Measurements from ENCODE around the gene ATXN7L2. TPM values are rescaled to one million over a fixed set of nuclear protein-coding genes. Genes with fewer than 3 reads are reported as not detected.
"Not testable (repeated sequence)": the region's sequence is repeated elsewhere in the genome, so short reads cannot be mapped to it uniquely, and the experiment has no call there.

ATXN7L2 gene
- total RNA-seq, 1 donor from 2014 or later: 4.9 TPM

DNA sequence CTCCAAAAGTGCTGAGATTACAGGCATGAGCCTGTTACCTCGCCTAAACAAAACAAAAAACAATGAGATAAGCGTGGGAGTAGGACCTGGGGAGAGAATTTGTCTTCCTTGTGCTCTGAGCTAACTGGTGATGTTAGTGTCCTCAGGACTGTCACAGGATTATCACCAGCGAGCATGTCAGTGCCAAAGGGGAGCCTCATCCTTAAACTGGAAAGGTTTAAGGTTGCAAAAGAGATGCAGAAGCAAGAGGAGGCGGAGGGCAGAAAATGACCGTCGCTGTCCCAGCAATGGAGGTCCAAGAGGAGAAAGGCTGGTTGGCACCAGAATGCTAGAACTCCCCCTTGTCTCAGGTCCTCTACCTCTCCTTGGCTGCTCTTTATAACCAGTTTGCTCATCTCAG is 13.5 kb upstream of the ATXN7L2 start:
- no peak for TF ChIP-seq CTCF (IDR thresholded peaks at IDR 0.05)
- TF ChIP-seq POLR2A (IDR thresholded peaks at IDR 0.05): no peak
- TF ChIP-seq POLR2AphosphoS5 (IDR thresholded peaks at IDR 0.05; ENCODE audit: insufficient read depth in 1 of 2, low read depth in 1 of 2): no peak

DNA sequence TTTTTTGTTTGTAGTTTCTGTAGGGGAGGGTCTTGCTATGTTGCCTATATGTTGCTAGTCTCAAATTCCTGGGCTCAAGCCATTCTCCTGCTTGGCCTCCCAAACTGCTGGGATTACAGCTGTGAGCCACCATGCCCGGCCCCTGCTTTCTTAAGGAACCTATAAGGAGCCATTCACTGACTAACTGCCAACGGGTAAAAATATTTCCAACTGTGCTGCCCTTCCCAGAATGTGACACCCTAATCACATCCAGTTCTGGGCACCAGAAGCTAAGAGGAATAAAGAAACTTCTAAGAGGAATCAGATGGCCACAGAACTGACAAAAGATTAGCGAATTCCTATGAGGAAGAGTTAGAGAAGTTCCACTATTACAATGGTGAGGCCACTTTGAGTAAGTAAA is 10.9 kb upstream of the ATXN7L2 start:
- Histone ChIP-seq H3K27ac (no peak overlapping the region), H3K27me3 (no peaks in the 10 kb centered on the region), H3K36me3 (no peaks in the 10 kb centered on the region), H3K4me3 (no peak overlapping the region), H3K9me3 (no peaks in the 10 kb centered on the region), H3K4me1 (no peaks in the 10 kb centered on the region)
- TF ChIP-seq CTCF (IDR thresholded peaks at IDR 0.05) (no peak), POLR2AphosphoS5 (IDR thresholded peaks at IDR 0.05; ENCODE audit: insufficient read depth in 1 of 2, low read depth in 1 of 2) (no peak), POLR2A (IDR thresholded peaks at IDR 0.05) (no peak)
- peak; percentile 37 to 69 for DNase-seq (ENCODE audit: extremely low spot score in 2 of 2)
- intact Hi-C loops (cut with DNase I): no loop called here

More for the DNA sequence above, 13.5 kb upstream of the ATXN7L2 start:
- peak; percentile 58 to 65 for DNase-seq (ENCODE audit: extremely low spot score in 2 of 2)
- H3K9me3 ChIP-seq: no peaks in the 10 kb centered on the region
- peaks cover 23% of the 10 kb centered on the region for H3K4me1 ChIP-seq
- H3K4me3 ChIP-seq: no peak overlapping the region
- no peaks in the 10 kb centered on the region for H3K27me3 ChIP-seq
- intact Hi-C loops (cut with DNase I): no loop called here
- H3K36me3 ChIP-seq: no peaks in the 10 kb centered on the region
- H3K27ac ChIP-seq: no peak overlapping the region

DNA sequence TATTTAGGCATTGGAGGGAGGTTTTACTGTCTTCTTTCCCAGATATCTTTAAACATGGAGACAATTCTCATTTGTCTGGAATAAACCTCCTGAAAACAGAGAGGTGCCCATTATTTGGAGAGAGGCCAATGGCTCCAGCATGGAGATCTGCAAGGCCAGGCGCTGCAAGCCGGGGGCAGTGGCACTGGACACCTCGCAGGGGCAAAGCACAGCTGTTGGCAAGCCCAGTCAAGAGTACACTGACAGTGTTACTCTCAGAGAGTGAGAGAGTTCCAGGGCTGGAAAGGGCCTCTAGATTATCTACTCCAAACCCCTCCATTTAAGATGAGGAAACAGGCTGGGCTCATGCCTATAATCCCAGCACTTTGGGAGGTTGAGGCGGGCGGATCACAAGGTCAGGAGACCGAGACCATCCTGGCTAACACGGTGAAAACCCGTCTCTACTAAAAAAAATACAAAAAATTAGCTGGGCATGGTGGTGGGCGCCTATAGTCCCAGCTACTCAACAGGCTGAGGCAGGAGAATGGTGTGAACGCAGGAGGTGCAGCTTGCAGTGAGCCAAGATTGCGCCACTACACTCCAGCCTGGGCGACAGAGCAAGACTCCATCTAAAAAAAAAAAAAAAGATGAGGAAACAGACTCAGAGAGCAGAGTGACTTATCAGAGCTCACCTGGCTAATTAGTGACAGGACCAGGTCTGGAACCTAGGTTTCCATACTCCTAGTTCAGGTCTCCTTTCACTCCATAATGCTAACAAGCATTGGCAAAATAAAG is 10.2 kb upstream of the ATXN7L2 start:
- H3K4me3 ChIP-seq; H3K9me3 ChIP-seq; intact Hi-C loops (cut with DNase I); H3K4me1 ChIP-seq; H3K27me3 ChIP-seq; H3K36me3 ChIP-seq; H3K27ac ChIP-seq: not testable (repeated sequence)
- peak; percentile 20 to 49 for DNase-seq (ENCODE audit: extremely low spot score in 2 of 2)

DNA sequence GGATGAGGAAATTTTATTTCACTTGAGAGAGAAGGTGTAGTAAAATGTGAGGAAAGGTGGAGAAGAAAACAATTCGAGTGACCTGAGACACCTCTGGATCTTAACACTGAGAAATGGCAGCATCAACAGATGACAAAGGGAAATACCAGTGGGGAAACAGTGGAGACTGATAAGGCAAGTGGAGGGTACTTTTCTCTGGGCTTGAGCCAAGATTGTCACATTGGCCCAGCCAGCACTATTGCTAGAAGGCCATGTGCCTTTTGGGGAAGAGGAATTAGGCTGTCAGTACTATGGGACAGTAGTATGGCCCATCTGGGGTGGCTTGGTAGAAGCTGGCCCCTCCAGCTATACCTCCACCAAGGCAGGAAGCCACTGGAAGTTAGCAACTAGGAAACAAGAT is 9.0 kb upstream of the ATXN7L2 start:
- peak; percentile 18 to 43 for DNase-seq (ENCODE audit: extremely low spot score in 2 of 2)
- H3K4me1 ChIP-seq: no peaks in the 10 kb centered on the region
- H3K36me3 ChIP-seq: no peaks in the 10 kb centered on the region
- H3K4me3 ChIP-seq: no peak overlapping the region
- intact Hi-C loops (cut with DNase I): no loop called here
- H3K27me3 ChIP-seq: no peaks in the 10 kb centered on the region
- no peaks in the 10 kb centered on the region for H3K9me3 ChIP-seq
- no peak overlapping the region for H3K27ac ChIP-seq
- TF ChIP-seq CTCF (IDR thresholded peaks at IDR 0.05) (no peak), POLR2AphosphoS5 (IDR thresholded peaks at IDR 0.05; ENCODE audit: insufficient read depth in 1 of 2, low read depth in 1 of 2) (no peak), POLR2A (IDR thresholded peaks at IDR 0.05) (no peak)

DNA sequence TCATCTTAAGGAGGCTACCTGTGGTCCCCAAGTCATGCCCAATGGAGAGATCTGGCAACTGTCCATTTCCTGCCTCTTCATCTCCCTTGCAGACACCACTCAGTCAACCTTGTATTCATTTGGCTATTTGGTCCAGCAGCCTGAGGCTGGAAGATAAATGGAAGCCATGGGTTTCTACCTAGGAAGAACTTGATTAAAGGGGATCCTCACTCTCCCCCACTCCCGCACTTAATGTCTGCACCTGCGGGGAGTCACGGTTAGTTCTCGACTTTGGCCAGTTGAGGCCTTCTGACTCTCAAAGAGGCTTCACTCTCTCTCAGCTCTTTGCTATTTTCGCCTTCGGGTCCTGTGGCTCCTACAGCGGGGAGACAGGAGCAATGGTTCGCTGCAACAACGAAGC is 8.4 kb upstream of the ATXN7L2 start:
- no peaks in the 10 kb centered on the region for H3K9me3 ChIP-seq
- no peak overlapping the region for H3K4me3 ChIP-seq
- H3K36me3 ChIP-seq: no peaks in the 10 kb centered on the region
- H3K4me1 ChIP-seq: no peaks in the 10 kb centered on the region
- intact Hi-C loops (cut with DNase I): no loop called here
- no peaks in the 10 kb centered on the region for H3K27me3 ChIP-seq
- TF ChIP-seq POLR2AphosphoS5 (IDR thresholded peaks at IDR 0.05; ENCODE audit: insufficient read depth in 1 of 2, low read depth in 1 of 2) (no peak), CTCF (IDR thresholded peaks at IDR 0.05) (no peak), POLR2A (IDR thresholded peaks at IDR 0.05) (no peak)
- no peak overlapping the region for H3K27ac ChIP-seq
- peak; percentile 62 to 79 for DNase-seq (ENCODE audit: extremely low spot score in 2 of 2)
